Activated CD8-positive, alpha-beta T cell treated with anti-CD3 and anti-CD28 coated beads for 36 hours (primary cell): ENCODE data around the gene HCN4. TPM values are rescaled to one million over a fixed set of nuclear protein-coding genes. Genes with fewer than 3 reads are reported as not detected.

Experiments
- ATAC-seq: fragments of 200-7000 bp; cut with Tn5 transposase; one replicate; pipeline ENCODE4 v1.10.0; 2021; ENCODE audit warnings: mild to moderate bottlenecking, moderate library complexity
- CTCF ChIA-PET: fragments of 350-600 bp; sonication (Branson Sonifier 250); formaldehyde crosslinking; loops from one replicate; lab custom pipeline; 2021; ENCODE audit warnings: antibody characterized with exemption; lab: Charles Lee
- POLR2A ChIA-PET: fragments of 350-600 bp; sonication (Branson Sonifier 250); formaldehyde crosslinking; loops from one replicate; lab custom pipeline; 2021; ENCODE audit warnings: antibody characterized with exemption; lab: Charles Lee
- DNase-seq: peaks from one replicate; pipeline ENCODE4 v3.0.0-alpha.2; 2020
- H3K27ac Mint-ChIP-seq: one replicate; pipeline ENCODE4 v1.8.0; 2021; ENCODE audit warnings: mild to moderate bottlenecking, mixed read lengths
- H3K27me3 Mint-ChIP-seq: one replicate; pipeline ENCODE4 v1.8.0; 2021; ENCODE audit warnings: mixed read lengths
- H3K36me3 Mint-ChIP-seq: one replicate; pipeline ENCODE4 v1.8.0; 2021; ENCODE audit warnings: low read depth, mixed read lengths
- H3K4me1 Mint-ChIP-seq: one replicate; pipeline ENCODE4 v1.8.0; 2021; ENCODE audit warnings: low read depth, mixed read lengths
- H3K4me3 Mint-ChIP-seq: one replicate; pipeline ENCODE4 v1.8.0; 2021; ENCODE audit warnings: mild to moderate bottlenecking, moderate library complexity, mixed read lengths
- H3K9me3 Mint-ChIP-seq: one replicate; pipeline ENCODE4 v1.8.0; 2021; ENCODE audit warnings: mixed read lengths
- CTCF ChIP-seq: fragments of 200-600 bp; IDR thresholded peaks from one replicate; pipeline ENCODE4 v1.8.0; 2022; ENCODE audit warnings: antibody characterized with exemption, mild to moderate bottlenecking
- intact Hi-C: fragments of 100-400 bp; cut with micrococcal nuclease; formaldehyde crosslinking; loops from one replicate; pipeline ENCODE4 v1.10.0; 2022
- total RNA-seq, 2 experiments: library from RNA; stranded (reverse); gene quantifications; one replicate each; pipeline ENCODE4 v1.2.3, GENCODE V29; 2021

The HCN4 gene
- total RNA-seq, 2 experiments from 2014 or later = not detected

- POLR2A ChIA-PET = no interaction called here
- peaks cover 6% of the 10 kb centered on the region for H3K4me1 Mint-ChIP-seq
- DNase-seq (no peak), ATAC-seq (no peak)
- no peaks in the 10 kb centered on the region for H3K9me3 Mint-ChIP-seq
- intact Hi-C loops = no loop called here
- no peaks in the 10 kb centered on the region for H3K27me3 Mint-ChIP-seq
- H3K27ac Mint-ChIP-seq = no peak overlapping the region
- no peaks in the 10 kb centered on the region for H3K36me3 Mint-ChIP-seq
- H3K4me3 Mint-ChIP-seq = no peak overlapping the region
- CTCF ChIA-PET = interaction anchor here (1.3 to 1.9 kb wide), 2 partner anchors 11 to 14 kb away, joined by 3 to 4 read pairs; no protein-coding TSS in a partner anchor
- TF ChIP-seq CTCF = no peak
Observed at GRCh38 chr15:73298522-73299245, 70.1 kb downstream of the HCN4 start.

- no peak for TF ChIP-seq CTCF
- H3K4me3 Mint-ChIP-seq = no peak overlapping the region
- ChIA-PET CTCF (interaction anchor here (1.5 to 1.9 kb wide), 2 partner anchors 12 to 23 kb away, joined by 3 to 4 read pairs; no protein-coding TSS in a partner anchor), POLR2A (interaction anchor here (1.2 kb wide), 1 partner anchor 10 kb away, joined by 3 read pairs; no protein-coding TSS in a partner anchor)
- DNase-seq = no peak
- H3K27me3 Mint-ChIP-seq = no peaks in the 10 kb centered on the region
- H3K4me1 Mint-ChIP-seq = no peaks in the 10 kb centered on the region
- no peaks in the 10 kb centered on the region for H3K9me3 Mint-ChIP-seq
- ATAC-seq = no peak
- H3K27ac Mint-ChIP-seq = no peak overlapping the region
- intact Hi-C loops = no loop called here
- H3K36me3 Mint-ChIP-seq = no peaks in the 10 kb centered on the region
Observed at GRCh38 chr15:73296609-73297353, 72.0 kb downstream of the HCN4 start.

GRCh38 chr15:73295630-73296286, 73.0 kb downstream of the HCN4 start:
- CTCF ChIA-PET = interaction anchor here (1.5 kb wide), 1 partner anchor 22 kb away, joined by 3 read pairs; no protein-coding TSS in a partner anchor
- no peaks in the 10 kb centered on the region for H3K9me3 Mint-ChIP-seq

GRCh38 chr15:73293773-73294172, 75.0 kb downstream of the HCN4 start:
- Mint-ChIP-seq H3K4me3 (no peak overlapping the region), H3K9me3 (no peaks in the 10 kb centered on the region), H3K27me3 (no peaks in the 10 kb centered on the region), H3K36me3 (peaks cover 2% of the 10 kb centered on the region), H3K4me1 (no peaks in the 10 kb centered on the region), H3K27ac (no peak overlapping the region)
- DNase-seq (no peak), ATAC-seq (no peak)
- CTCF ChIA-PET = no interaction called here
- intact Hi-C loops = no loop called here
- no peak for TF ChIP-seq CTCF
- POLR2A ChIA-PET = no interaction called here

More at GRCh38 chr15:73295630-73296286, 73.0 kb downstream of the HCN4 start:
- Mint-ChIP-seq H3K27me3 (no peaks in the 10 kb centered on the region), H3K27ac (no peak overlapping the region), H3K4me3 (no peak overlapping the region), H3K4me1 (no peaks in the 10 kb centered on the region), H3K36me3 (no peaks in the 10 kb centered on the region)
- ATAC-seq (no peak), DNase-seq (no peak)
- POLR2A ChIA-PET = interaction anchor here (1.2 kb wide), 1 partner anchor 9 kb away, joined by 3 read pairs; no protein-coding TSS in a partner anchor
- intact Hi-C loops = no loop called here
- TF ChIP-seq CTCF = no peak
